IMR-90 (cell line): Measurements from ENCODE around the gene DPPA2. TPM values are rescaled to one million over a fixed set of nuclear protein-coding genes. Genes with fewer than 3 reads are reported as not detected.

Experiments used
- ATAC-seq: fragments of 200-7000 bp; cut with Tn5 transposase; 2 replicates; pipeline ENCODE4 v1.9.1; 2020; ENCODE audit warnings: low read depth, mild to moderate bottlenecking, moderate library complexity
- BruUV-seq: library from RNA; stranded (reverse); fragments of 400-500 nt; replicated peaks from 2 replicates; lab custom pipeline; 2021; lab: Mats Ljungman, UMichigan
- CTCF ChIA-PET: fragments of 300-600 bp; formaldehyde crosslinking; extraction: SDS; loops from one replicate; lab custom pipeline; 2021; ENCODE audit warnings: antibody characterized with exemption; lab: Yijun Ruan, JAX
- POLR2A ChIA-PET: fragments of 300-600 bp; sonication (Branson Sonifier 250); formaldehyde crosslinking; loops from one replicate; lab custom pipeline; 2022; ENCODE audit warnings: antibody characterized with exemption; ENCODE audit not compliant: unreplicated experiment; lab: Charles Lee
- DNase-seq: peaks from one replicate; pipeline ENCODE4 v3.0.0; 2013
- H2AFZ ChIP-seq: replicated peaks from 2 replicates; pipeline ENCODE3; 2013; ENCODE audit warnings: low read length, mild to moderate bottlenecking; ENCODE audit not compliant: poor library complexity
- H2AK5ac ChIP-seq: 2 replicates; pipeline ENCODE4 v1.6.1; 2013; ENCODE audit warnings: low read depth, low read length, inconsistent platforms
- H2AK9ac ChIP-seq: replicated peaks from 2 replicates; pipeline ENCODE3; 2013; ENCODE audit warnings: mild to moderate bottlenecking, low read depth, low read length, moderate library complexity; ENCODE audit not compliant: poor library complexity
- H2BK120ac ChIP-seq: 2 replicates; pipeline ENCODE4 v1.6.1; 2013; ENCODE audit warnings: low read depth, low read length, inconsistent platforms
- H2BK15ac ChIP-seq: 3 replicates; pipeline ENCODE4 v1.6.1; 2013; ENCODE audit warnings: low read depth, low read length, inconsistent platforms
- H2BK20ac ChIP-seq: 2 replicates; pipeline ENCODE4 v1.6.1; 2013; ENCODE audit warnings: low read depth, mild to moderate bottlenecking, inconsistent platforms, low read length, moderate library complexity
- H2BK5ac ChIP-seq: 2 replicates; pipeline ENCODE4 v1.6.1; 2013; ENCODE audit warnings: mild to moderate bottlenecking, low read depth, low read length, inconsistent platforms; ENCODE audit not compliant: poor library complexity, severe bottlenecking
- H3K14ac ChIP-seq: replicated peaks from 2 replicates; pipeline ENCODE4 v1.6.1; 2013; ENCODE audit warnings: low read depth, low read length, inconsistent platforms
- H3K18ac ChIP-seq: 2 replicates; pipeline ENCODE4 v1.6.1; 2013; ENCODE audit warnings: low read depth, low read length, control low read depth
- H3K23ac ChIP-seq: 2 replicates; pipeline ENCODE4 v1.6.1; 2013; ENCODE audit warnings: low read depth, low read length, inconsistent platforms
- H3K27ac ChIP-seq: 2 replicates; pipeline ENCODE4 v1.5.1; 2013; ENCODE audit warnings: mild to moderate bottlenecking, control low read depth, low read length; ENCODE audit not compliant: insufficient read depth
- H3K27me3 ChIP-seq: 2 replicates; pipeline ENCODE4 v1.6.1; 2013; ENCODE audit warnings: low read length; ENCODE audit not compliant: control insufficient read depth, insufficient read depth
- H3K36me3 ChIP-seq: 2 replicates; pipeline ENCODE4 v1.6.1; 2013; ENCODE audit warnings: low read length, mixed read lengths; ENCODE audit not compliant: control insufficient read depth, insufficient read depth
- H3K4ac ChIP-seq: 2 replicates; pipeline ENCODE4 v1.6.1; 2013; ENCODE audit warnings: low read depth, low read length, inconsistent platforms
- H3K4me1 ChIP-seq: 2 replicates; pipeline ENCODE4 v1.6.1; 2013; ENCODE audit warnings: low read length, mixed read lengths; ENCODE audit not compliant: control insufficient read depth, insufficient read depth
- H3K4me2 ChIP-seq: 2 replicates; pipeline ENCODE4 v1.6.1; 2013; ENCODE audit warnings: low read depth, mild to moderate bottlenecking, control low read depth, low read length, moderate library complexity
- H3K4me3 ChIP-seq: 2 replicates; pipeline ENCODE4 v1.5.1; 2013; ENCODE audit warnings: low read depth, mild to moderate bottlenecking, control low read depth, low read length, moderate library complexity; ENCODE audit not compliant: insufficient read depth
- H3K56ac ChIP-seq: 2 replicates; pipeline ENCODE4 v1.6.1; 2013; ENCODE audit warnings: low read length, inconsistent platforms; ENCODE audit not compliant: insufficient read depth; ENCODE audit errors: extremely low read depth
- H3K79me1 ChIP-seq, 2 experiments: 2 replicates each; pipeline ENCODE4 v1.6.1; 2013; ENCODE audit warnings: low read length in 2 of 2, inconsistent platforms in 1 of 2, low read depth in 1 of 2
- H3K9ac ChIP-seq: 2 replicates; pipeline ENCODE4 v1.6.1; 2013; ENCODE audit warnings: low read depth, low read length, control low read depth
- H3K9me1 ChIP-seq: 2 replicates; pipeline ENCODE4 v1.6.1; 2013; ENCODE audit warnings: low read length, inconsistent platforms; ENCODE audit not compliant: insufficient read depth
- H3K9me3 ChIP-seq: 2 replicates; pipeline ENCODE4 v1.6.1; 2013; ENCODE audit warnings: low read length; ENCODE audit not compliant: control insufficient read depth, insufficient read depth
- H4K20me1 ChIP-seq: 2 replicates; pipeline ENCODE4 v1.6.1; 2013; ENCODE audit warnings: low read length, inconsistent platforms; ENCODE audit not compliant: insufficient read depth
- H4K5ac ChIP-seq: 2 replicates; pipeline ENCODE4 v1.6.1; 2013; ENCODE audit warnings: mild to moderate bottlenecking, low read depth, low read length, control low read depth
- H4K8ac ChIP-seq, 2 experiments: 2 replicates each; pipeline ENCODE4 v1.6.1; 2013; ENCODE audit warnings: low read depth in 2 of 2, low read length in 2 of 2, control low read depth in 1 of 2, inconsistent platforms in 1 of 2
- H4K91ac ChIP-seq: 2 replicates; pipeline ENCODE4 v1.6.1; 2013; ENCODE audit warnings: low read depth, low read length, inconsistent platforms; ENCODE audit not compliant: insufficient read depth
- BHLHE40 ChIP-seq: fragments of 150-350 bp; IDR thresholded peaks from 2 replicates; pipeline ENCODE4 v1.6.1; 2016; ENCODE audit warnings: mild to moderate bottlenecking, low read depth, low read length
- CEBPB ChIP-seq: IDR thresholded peaks from 2 replicates; pipeline ENCODE4 v1.6.1; 2012; ENCODE audit warnings: low read depth, low read length, improper control_type of control experiment
- CHD1 ChIP-seq: IDR thresholded peaks from 2 replicates; pipeline ENCODE4 v1.6.1; 2012; ENCODE audit warnings: low read depth, low read length, improper control_type of control experiment
- ELK1 ChIP-seq: fragments of 150-350 bp; IDR thresholded peaks from 2 replicates; pipeline ENCODE4 v1.6.1; 2016; ENCODE audit warnings: low read depth, mild to moderate bottlenecking, low read length, moderate library complexity, borderline replicate concordance
- FOS ChIP-seq: fragments of 150-350 bp; IDR thresholded peaks from 2 replicates; pipeline ENCODE4 v1.6.1; 2016; ENCODE audit warnings: low read depth, low read length
- MAFK ChIP-seq: IDR thresholded peaks from 2 replicates; pipeline ENCODE4 v1.6.1; 2012; ENCODE audit warnings: low read depth, low read length, improper control_type of control experiment
- MAZ ChIP-seq: IDR thresholded peaks from 2 replicates; pipeline ENCODE4 v1.6.1; 2012; ENCODE audit warnings: low read depth, mild to moderate bottlenecking, low read length, improper control_type of control experiment, moderate library complexity, borderline replicate concordance
- MXI1 ChIP-seq: IDR thresholded peaks from 2 replicates; pipeline ENCODE4 v1.6.1; 2012; ENCODE audit warnings: low read depth, mild to moderate bottlenecking, low read length, moderate library complexity, borderline replicate concordance
- NFE2L2 ChIP-seq: fragments of 150-350 bp; IDR thresholded peaks from 2 replicates; pipeline ENCODE4 v1.6.1; 2016; ENCODE audit warnings: low read depth, mild to moderate bottlenecking, low read length
- POLR2A ChIP-seq: IDR thresholded peaks from 2 replicates; pipeline ENCODE4 v1.6.1; 2012; ENCODE audit warnings: mild to moderate bottlenecking, low read depth, low read length
- RAD21 ChIP-seq: IDR thresholded peaks from 2 replicates; pipeline ENCODE4 v1.6.1; 2012; ENCODE audit warnings: low read length, improper control_type of control experiment
- RCOR1 ChIP-seq: IDR thresholded peaks from 2 replicates; pipeline ENCODE4 v1.6.1; 2012; ENCODE audit warnings: mild to moderate bottlenecking, low read length, improper control_type of control experiment; ENCODE audit not compliant: insufficient replicate concordance
- RFX5 ChIP-seq: IDR thresholded peaks from 2 replicates; pipeline ENCODE4 v1.8.0; 2012; ENCODE audit warnings: low read depth, mild to moderate bottlenecking, low read length, moderate library complexity
- SMC3 ChIP-seq: fragments of 150-350 bp; IDR thresholded peaks from 2 replicates; pipeline ENCODE4 v1.6.1; 2016; ENCODE audit warnings: low read depth, mild to moderate bottlenecking, antibody characterized with exemption, low read length, moderate library complexity
- USF2 ChIP-seq: fragments of 150-350 bp; IDR thresholded peaks from 2 replicates; pipeline ENCODE4 v1.6.1; 2017; ENCODE audit warnings: mild to moderate bottlenecking, antibody characterized with exemption, low read length, low read depth
- WGBS, 2 experiments: methylation state at CpG; one replicate each; pipeline versions ENCODE4 v1.1.5 to v1.1.7; 2013; ENCODE audit warnings: missing lambda C conversion rate in 2 of 2; ENCODE audit not compliant: insufficient read length in 1 of 2; ENCODE audit errors: extremely low coverage in 2 of 2; 5-methylcytosine and 5-hydroxymethylcytosine counted together
- dilution Hi-C: fragments of 300-500 bp; cut with HindIII; formaldehyde crosslinking; loops from one replicate; pipeline ENCODE4 v1.14.3; 2018; ENCODE audit warnings: low sequenced_read_pairs; ENCODE audit not compliant: unreplicated experiment
- in situ Hi-C: fragments of 300-500 bp; cut with MboI; formaldehyde crosslinking; loops from 3 replicates; pipeline ENCODE4 v1.14.3; 2019; ENCODE audit warnings: low sequenced_read_pairs, inconsistent platforms, mixed read lengths
- intact Hi-C: fragments of 100-400 bp; cut with micrococcal nuclease; formaldehyde crosslinking; loops from 2 replicates; pipeline ENCODE4 v1.10.0; 2022
- polyA plus RNA-seq, 3 experiments: library from polyadenylated mRNA; depleted of rRNA; stranded (reverse); fragments of >200 nt; gene quantifications; 2 replicates each; pipeline ENCODE4 v1.2.3, GENCODE V29; 2012; ENCODE audit warnings: low replicate concordance in 1 of 3
- total RNA-seq: library from RNA; depleted of rRNA; stranded (reverse); fragments of >200 nt; gene quantifications from 2 replicates; pipeline ENCODE4 v1.2.3, GENCODE V29; 2012
- TF ChIP-seq, protein P1 (sequence below): conservative IDR thresholded peaks from 2 replicates; pipeline ENCODE4 v1.5.1; 2012; ENCODE audit warnings: mild to moderate bottlenecking, low read depth, low read length, improper control_type of control experiment

The DPPA2 gene
- total and polyA plus RNA-seq, 2 of the 4 experiments (the other 2 are of a cell fraction) = not detected

GRCh38 chr3:109356442-109357155 lies 40.3 kb upstream of the DPPA2 start:
- H2AK9ac ChIP-seq = no peak overlapping the region
- no peaks in the 10 kb centered on the region for H3K9me1 ChIP-seq
- H3K79me1 ChIP-seq = no peaks in the 10 kb centered on the region
- dilution Hi-C loops = no loop called here
- BruUV-seq = no TSS peak
- H2BK20ac ChIP-seq = no peak overlapping the region
- DNase-seq (no peak), ATAC-seq (no peak)
- no peaks in the 10 kb centered on the region for H3K27me3 ChIP-seq
- H3K18ac ChIP-seq = no peak overlapping the region
- H3K36me3 ChIP-seq = no peaks in the 10 kb centered on the region
- H3K4ac ChIP-seq = no peak overlapping the region
- no peak overlapping the region for H3K56ac ChIP-seq
- H4K5ac ChIP-seq = no peak overlapping the region
- H3K27ac ChIP-seq = no peak overlapping the region
- TF ChIP-seq USF2 (no peak), POLR2A (no peak), MXI1 (no peak), ELK1 (no peak), CEBPB (no peak), MAFK (no peak), NFE2L2 (no peak), RAD21 (no peak), RCOR1 (no peak), BHLHE40 (no peak), SMC3 (no peak), RFX5 (no peak), MAZ (no peak), FOS (no peak), CHD1 (no peak)
- TF ChIP-seq, protein P1, sequence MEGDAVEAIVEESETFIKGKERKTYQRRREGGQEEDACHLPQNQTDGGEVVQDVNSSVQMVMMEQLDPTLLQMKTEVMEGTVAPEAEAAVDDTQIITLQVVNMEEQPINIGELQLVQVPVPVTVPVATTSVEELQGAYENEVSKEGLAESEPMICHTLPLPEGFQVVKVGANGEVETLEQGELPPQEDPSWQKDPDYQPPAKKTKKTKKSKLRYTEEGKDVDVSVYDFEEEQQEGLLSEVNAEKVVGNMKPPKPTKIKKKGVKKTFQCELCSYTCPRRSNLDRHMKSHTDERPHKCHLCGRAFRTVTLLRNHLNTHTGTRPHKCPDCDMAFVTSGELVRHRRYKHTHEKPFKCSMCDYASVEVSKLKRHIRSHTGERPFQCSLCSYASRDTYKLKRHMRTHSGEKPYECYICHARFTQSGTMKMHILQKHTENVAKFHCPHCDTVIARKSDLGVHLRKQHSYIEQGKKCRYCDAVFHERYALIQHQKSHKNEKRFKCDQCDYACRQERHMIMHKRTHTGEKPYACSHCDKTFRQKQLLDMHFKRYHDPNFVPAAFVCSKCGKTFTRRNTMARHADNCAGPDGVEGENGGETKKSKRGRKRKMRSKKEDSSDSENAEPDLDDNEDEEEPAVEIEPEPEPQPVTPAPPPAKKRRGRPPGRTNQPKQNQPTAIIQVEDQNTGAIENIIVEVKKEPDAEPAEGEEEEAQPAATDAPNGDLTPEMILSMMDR = no peak
- H3K23ac ChIP-seq = no peak overlapping the region
- no peaks in the 10 kb centered on the region for H3K4me1 ChIP-seq
- H4K91ac ChIP-seq = no peak overlapping the region
- in situ Hi-C loops = no loop called here
- CTCF ChIA-PET = no interaction called here
- H3K4me3 ChIP-seq = no peak overlapping the region
- POLR2A ChIA-PET = no interaction called here
- intact Hi-C loops = no loop called here
- no peak overlapping the region for H2BK5ac ChIP-seq
- H2AFZ ChIP-seq = no peak overlapping the region
- no peak overlapping the region for H3K4me2 ChIP-seq
- 59% methylated on average over 2 of the region's 3 CpGs; no CpG with 5 or more reads in 1 of the 2 experiments for WGBS, 2 experiments
- H4K8ac ChIP-seq = no peak overlapping the region
- no peaks in the 10 kb centered on the region for H4K20me1 ChIP-seq
- no peak overlapping the region for H3K14ac ChIP-seq
- no peak overlapping the region for H2AK5ac ChIP-seq
- peaks cover 4% of the 10 kb centered on the region for H3K9me3 ChIP-seq
- no peak overlapping the region for H3K9ac ChIP-seq
- no peak overlapping the region for H2BK120ac ChIP-seq
- no peak overlapping the region for H2BK15ac ChIP-seq
